Measurements from ENCODE around the gene GJD3. TPM values are rescaled to one million over a fixed set of nuclear protein-coding genes. Genes with fewer than 3 reads are reported as not detected.

Gene GJD3
- total and polyA plus RNA-seq, 9 of the 15 experiments (the other 6 are each of a cell fraction or from before 2014, with no cell fraction given) = 0.17 to 0.38 TPM; not detected in 7

DNA sequence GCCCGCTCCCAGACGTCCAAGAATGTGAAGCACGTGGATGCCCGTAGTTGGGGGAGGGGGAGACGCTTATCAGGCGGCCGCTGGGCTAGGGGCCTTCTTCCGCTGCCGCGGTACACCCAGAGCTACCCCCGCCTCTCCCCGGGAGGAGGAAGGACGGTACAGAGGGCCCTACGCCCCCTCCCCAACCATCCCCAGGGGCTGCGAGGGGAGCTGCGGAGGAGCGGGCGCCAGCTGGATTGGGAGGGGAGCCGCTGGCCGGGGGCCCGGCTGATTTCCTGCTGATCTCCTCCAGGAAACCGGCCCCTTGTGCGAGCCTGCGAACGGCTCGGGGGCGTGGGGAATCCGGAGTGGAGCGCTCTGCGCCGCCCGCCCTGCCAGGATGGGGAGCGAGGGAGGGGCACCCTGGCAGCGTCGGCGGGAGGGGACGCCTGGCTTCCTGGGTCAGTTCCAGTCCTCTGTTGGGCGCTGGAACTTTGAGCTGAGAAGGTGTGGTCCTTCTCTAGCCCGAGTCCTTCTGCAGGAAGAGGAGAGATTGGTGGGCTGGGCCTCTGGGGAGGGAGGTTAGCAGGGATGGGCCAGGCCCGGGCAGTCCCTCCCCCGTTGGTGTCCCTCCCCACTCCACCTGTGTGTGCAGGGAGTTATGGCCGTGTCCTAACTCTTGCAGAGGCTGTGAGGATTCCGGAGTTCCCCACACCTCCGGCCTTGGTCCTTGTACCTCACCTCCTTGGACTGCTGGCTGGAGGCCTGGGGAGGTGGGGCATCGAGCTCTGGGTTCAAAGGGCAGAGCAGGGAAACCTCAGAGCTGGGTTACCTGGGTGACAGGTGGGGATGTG is 19.2 kb downstream of the GJD3 start (continued):
- TF ChIP-seq, protein P1, sequence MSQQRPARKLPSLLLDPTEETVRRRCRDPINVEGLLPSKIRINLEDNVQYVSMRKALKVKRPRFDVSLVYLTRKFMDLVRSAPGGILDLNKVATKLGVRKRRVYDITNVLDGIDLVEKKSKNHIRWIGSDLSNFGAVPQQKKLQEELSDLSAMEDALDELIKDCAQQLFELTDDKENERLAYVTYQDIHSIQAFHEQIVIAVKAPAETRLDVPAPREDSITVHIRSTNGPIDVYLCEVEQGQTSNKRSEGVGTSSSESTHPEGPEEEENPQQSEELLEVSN (IDR thresholded peaks at IDR 0.05; ENCODE audit: borderline replicate concordance in 1 of 2, extremely low read depth in 1 of 2, insufficient read depth in 1 of 2, insufficient read length in 1 of 2, low read depth in 1 of 2, low read length in 1 of 2, poor library complexity in 1 of 2, severe bottlenecking in 1 of 2) = peak; percentile 42 to 82
- TF ChIP-seq, protein P2, sequence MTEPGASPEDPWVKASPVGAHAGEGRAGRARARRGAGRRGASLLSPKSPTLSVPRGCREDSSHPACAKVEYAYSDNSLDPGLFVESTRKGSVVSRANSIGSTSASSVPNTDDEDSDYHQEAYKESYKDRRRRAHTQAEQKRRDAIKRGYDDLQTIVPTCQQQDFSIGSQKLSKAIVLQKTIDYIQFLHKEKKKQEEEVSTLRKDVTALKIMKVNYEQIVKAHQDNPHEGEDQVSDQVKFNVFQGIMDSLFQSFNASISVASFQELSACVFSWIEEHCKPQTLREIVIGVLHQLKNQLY (CRISPR knock-in tag; conservative IDR thresholded peaks at IDR 0.05) = no peak
- TF ChIP-seq, protein P3, sequence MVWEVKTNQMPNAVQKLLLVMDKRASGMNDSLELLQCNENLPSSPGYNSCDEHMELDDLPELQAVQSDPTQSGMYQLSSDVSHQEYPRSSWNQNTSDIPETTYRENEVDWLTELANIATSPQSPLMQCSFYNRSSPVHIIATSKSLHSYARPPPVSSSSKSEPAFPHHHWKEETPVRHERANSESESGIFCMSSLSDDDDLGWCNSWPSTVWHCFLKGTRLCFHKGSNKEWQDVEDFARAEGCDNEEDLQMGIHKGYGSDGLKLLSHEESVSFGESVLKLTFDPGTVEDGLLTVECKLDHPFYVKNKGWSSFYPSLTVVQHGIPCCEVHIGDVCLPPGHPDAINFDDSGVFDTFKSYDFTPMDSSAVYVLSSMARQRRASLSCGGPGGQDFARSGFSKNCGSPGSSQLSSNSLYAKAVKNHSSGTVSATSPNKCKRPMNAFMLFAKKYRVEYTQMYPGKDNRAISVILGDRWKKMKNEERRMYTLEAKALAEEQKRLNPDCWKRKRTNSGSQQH (CRISPR knock-in tag; IDR thresholded peaks at IDR 0.05) = no peak
- TF ChIP-seq SNAPC5 (CRISPR knock-in tag; IDR thresholded peaks at IDR 0.05) (no peak), ZKSCAN1 (IDR thresholded peaks at IDR 0.05; ENCODE audit: low read depth, low read length) (no peak), ZBTB2 (IDR thresholded peaks at IDR 0.05) (peak; percentile 62; the same call in 1 of the 2 replicates), ZFP30 (CRISPR knock-in tag; IDR thresholded peaks at IDR 0.05; ENCODE audit: borderline replicate concordance) (no peak), ZNF778 (CRISPR knock-in tag; IDR thresholded peaks at IDR 0.05) (no peak), ETV5 (CRISPR knock-in tag; IDR thresholded peaks at IDR 0.05; ENCODE audit: low read depth) (no peak), RBBP5 (IDR thresholded peaks at IDR 0.05; ENCODE audit: borderline replicate concordance, insufficient read depth, low read length, poor library complexity, severe bottlenecking) (peak; percentile 38), MYC (IDR thresholded peaks at IDR 0.05; ENCODE audit: low read depth, low read length) (peak; percentile 83), MYC (CRISPR knock-in tag; IDR thresholded peaks at IDR 0.05; ENCODE audit: borderline replicate concordance, low read depth) (no peak), ESRRB (CRISPR knock-in tag; IDR thresholded peaks at IDR 0.05; ENCODE audit: borderline replicate concordance) (no peak), FOXP1 (CRISPR knock-in tag; IDR thresholded peaks at IDR 0.05) (no peak), NFRKB (IDR thresholded peaks at IDR 0.05; ENCODE audit: low read depth) (no peak)

All from K562 (cell line).